Natural killer cell (primary cell): ENCODE results near the gene ERCC3. TPM values are rescaled to one million over a fixed set of nuclear protein-coding genes. Genes with fewer than 3 reads are reported as not detected.

ENCODE experiments used
- ATAC-seq, 3 donors: fragments of 150-1000 bp in 2 of 3; fragments of 200-7000 bp in 1 of 3; cut with Tn5 transposase; 1 replicate in 1 of 3; 2 replicates in 2 of 3; pipeline ENCODE4 v1.10.0; 2021; ENCODE audit warnings: mild to moderate bottlenecking in 2 of 3, moderate library complexity in 2 of 3
- DNase-seq, 2 donors: peaks; one replicate each; pipeline versions ENCODE4 v3.0.0 to v3.0.0-alpha.2; 2013 to 2021; ENCODE audit warnings: mixed read lengths in 1 of 2
- H3K27ac ChIP-seq: one replicate; pipeline ENCODE4 v1.5.1; 2013; ENCODE audit warnings: mild to moderate bottlenecking, low read length
- H3K27me3 ChIP-seq: one replicate; pipeline ENCODE4 v1.6.1; 2013; ENCODE audit warnings: low read length; ENCODE audit not compliant: control insufficient read depth, insufficient read depth
- H3K36me3 ChIP-seq: one replicate; pipeline ENCODE4 v1.6.1; 2013; ENCODE audit warnings: low read length; ENCODE audit not compliant: control insufficient read depth, insufficient read depth
- H3K4me1 ChIP-seq: one replicate; pipeline ENCODE4 v1.6.1; 2013; ENCODE audit warnings: low read length; ENCODE audit not compliant: control insufficient read depth, insufficient read depth
- H3K4me3 ChIP-seq: one replicate; pipeline ENCODE4 v1.5.1; 2013; ENCODE audit warnings: low read length
- H3K9me3 ChIP-seq: one replicate; pipeline ENCODE4 v1.6.1; 2013; ENCODE audit warnings: low read length; ENCODE audit not compliant: control insufficient read depth, insufficient read depth
- H3K27ac Mint-ChIP-seq, 2 donors: one replicate each; pipeline ENCODE4 v1.8.0; 2022; ENCODE audit warnings: mild to moderate bottlenecking in 2 of 2, mixed read lengths in 2 of 2, moderate library complexity in 1 of 2
- H3K27me3 Mint-ChIP-seq, 2 donors: one replicate each; pipeline ENCODE4 v1.8.0; 2022; ENCODE audit warnings: low read depth in 2 of 2, mixed read lengths in 2 of 2
- H3K36me3 Mint-ChIP-seq: one replicate; pipeline ENCODE4 v1.8.0; 2022; ENCODE audit warnings: mixed read lengths
- H3K4me1 Mint-ChIP-seq, 2 donors: one replicate each; pipeline ENCODE4 v1.8.0; 2022; ENCODE audit warnings: mixed read lengths in 2 of 2
- H3K4me3 Mint-ChIP-seq: one replicate; pipeline ENCODE4 v1.8.0; 2022; ENCODE audit warnings: mild to moderate bottlenecking, moderate library complexity, mixed read lengths
- H3K9me3 Mint-ChIP-seq, 2 donors: one replicate each; pipeline ENCODE4 v1.8.0; 2022; ENCODE audit warnings: mixed read lengths in 2 of 2
- WGBS: methylation state at CpG from one replicate; pipeline ENCODE4 v1.1.7; 2013; ENCODE audit warnings: missing lambda C conversion rate; ENCODE audit not compliant: insufficient coverage; 5-methylcytosine and 5-hydroxymethylcytosine counted together
- intact Hi-C: fragments of 100-400 bp; cut with micrococcal nuclease; formaldehyde crosslinking; loops from one replicate; pipeline ENCODE4 v1.14.2; 2022
- total RNA-seq, 4 donors: library from RNA; stranded (reverse); fragments of 120-200 nt in 1 of 4; gene quantifications; one replicate each; pipeline versions ENCODE4 v1.2.3 to v1.2.4, GENCODE V29; 2013 to 2022
- TF ChIP-seq, protein P1 (sequence below): fragments of 200-600 bp; IDR thresholded peaks from one replicate; pipeline ENCODE4 v1.8.0; 2022; ENCODE audit warnings: antibody characterized with exemption

Gene ERCC3
- total RNA-seq, 3 donors from 2014 or later (not counting 1 experiment from before 2014, with no cell fraction given): 56.3 to 70.0 (median 61.7) TPM

DNA sequence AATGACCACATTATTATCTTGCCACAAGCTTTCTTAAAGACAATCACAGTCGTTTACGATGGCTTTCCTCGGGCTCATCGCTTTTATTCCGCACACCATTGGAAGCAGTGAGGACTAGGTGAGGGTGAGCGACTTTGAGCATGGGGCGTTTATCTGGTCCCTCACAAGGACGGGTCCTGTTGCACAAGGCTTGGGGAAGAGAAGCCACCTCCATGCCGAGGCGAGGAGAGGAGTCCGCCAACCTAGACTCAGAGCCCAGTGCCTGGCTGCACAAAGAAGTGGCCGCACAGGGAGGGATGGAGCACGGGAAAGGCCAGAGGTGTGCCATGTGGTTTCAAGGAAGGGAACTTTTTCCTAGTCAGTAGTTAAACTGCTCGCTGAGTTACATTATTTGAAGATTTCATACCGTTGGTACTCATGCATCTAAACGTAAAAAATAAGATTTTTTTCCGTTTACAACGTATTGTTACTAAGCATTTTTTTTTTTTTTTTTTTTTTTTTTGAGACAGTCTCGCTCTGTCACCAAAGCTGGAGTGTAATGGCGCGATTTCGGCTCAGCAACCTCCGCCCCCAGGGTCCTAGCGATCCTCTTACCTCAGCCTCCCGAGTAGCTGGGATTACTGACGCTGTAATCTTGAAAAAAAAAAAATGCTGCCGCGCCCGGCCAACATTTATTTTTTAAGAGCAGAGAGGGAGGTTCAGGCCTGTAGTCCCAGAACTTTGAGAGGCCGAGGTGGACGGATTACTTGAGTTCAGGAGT, 73.0 kb downstream of the ERCC3 start:
- Mint-ChIP-seq H3K27me3 (peaks cover 59 to 67% of the 10 kb centered on the region in 2 donors), H3K9me3 (no peaks in the 10 kb centered on the region), H3K4me3 (peak overlapping the region; percentile 68), H3K4me1 (peaks cover 8 to 14% of the 10 kb centered on the region in 2 donors), H3K36me3 (peaks cover 8% of the 10 kb centered on the region), H3K27ac (no peak overlapping the region)
- WGBS: 29% methylated on average over 30 of the region's 31 CpGs
- ATAC-seq: no peak
- Histone ChIP-seq H3K9me3 (no peaks in the 10 kb centered on the region), H3K27me3 (peaks cover 32% of the 10 kb centered on the region), H3K36me3 (no peaks in the 10 kb centered on the region), H3K4me1 (peaks cover 18% of the 10 kb centered on the region), H3K4me3 (no peak overlapping the region), H3K27ac (no peak overlapping the region)
- TF ChIP-seq, protein P1, sequence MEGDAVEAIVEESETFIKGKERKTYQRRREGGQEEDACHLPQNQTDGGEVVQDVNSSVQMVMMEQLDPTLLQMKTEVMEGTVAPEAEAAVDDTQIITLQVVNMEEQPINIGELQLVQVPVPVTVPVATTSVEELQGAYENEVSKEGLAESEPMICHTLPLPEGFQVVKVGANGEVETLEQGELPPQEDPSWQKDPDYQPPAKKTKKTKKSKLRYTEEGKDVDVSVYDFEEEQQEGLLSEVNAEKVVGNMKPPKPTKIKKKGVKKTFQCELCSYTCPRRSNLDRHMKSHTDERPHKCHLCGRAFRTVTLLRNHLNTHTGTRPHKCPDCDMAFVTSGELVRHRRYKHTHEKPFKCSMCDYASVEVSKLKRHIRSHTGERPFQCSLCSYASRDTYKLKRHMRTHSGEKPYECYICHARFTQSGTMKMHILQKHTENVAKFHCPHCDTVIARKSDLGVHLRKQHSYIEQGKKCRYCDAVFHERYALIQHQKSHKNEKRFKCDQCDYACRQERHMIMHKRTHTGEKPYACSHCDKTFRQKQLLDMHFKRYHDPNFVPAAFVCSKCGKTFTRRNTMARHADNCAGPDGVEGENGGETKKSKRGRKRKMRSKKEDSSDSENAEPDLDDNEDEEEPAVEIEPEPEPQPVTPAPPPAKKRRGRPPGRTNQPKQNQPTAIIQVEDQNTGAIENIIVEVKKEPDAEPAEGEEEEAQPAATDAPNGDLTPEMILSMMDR: no peak
- intact Hi-C loops: no loop called here
- no peak for DNase-seq

- H3K27ac ChIP-seq: no peak within 1 kb of the TSS
- no peak for ATAC-seq
- Mint-ChIP-seq H3K4me1 (peaks cover 8 to 14% of the 10 kb centered on the region in 2 donors), H3K4me3 (peak within 1 kb of the TSS; percentile 68), H3K9me3 (no peaks in the 10 kb centered on the region), H3K36me3 (peaks cover 8% of the 10 kb centered on the region), H3K27me3 (peaks cover 58 to 64% of the 10 kb centered on the region in 2 donors), H3K27ac (no peak within 1 kb of the TSS)
- no peak within 1 kb of the TSS for H3K4me3 ChIP-seq
- peaks cover 32% of the 10 kb centered on the region for H3K27me3 ChIP-seq
- H3K36me3 ChIP-seq: no peaks in the 10 kb centered on the region
- under 1% methylated on average over 37 of the region's 43 CpGs for WGBS
- H3K4me1 ChIP-seq: peaks cover 18% of the 10 kb centered on the region
- no peaks in the 10 kb centered on the region for H3K9me3 ChIP-seq
- TF ChIP-seq, protein P1: no peak
- peak in 1 of 2 donors; percentile 17 for DNase-seq
- intact Hi-C loops: no loop called here
Observed at GRCh38 chr2:127220102-127220767, 73.7 kb downstream of the ERCC3 start, which contains the start of gene CYP27C1. Gene CYP27C1 (minus strand): TSS chr2:127220299. CDS start chr2:127220270, 29 bp downstream.

GRCh38 chr2:127219171-127220070, 74.5 kb downstream of the ERCC3 start:
- 2% methylated on average over 71 of the region's 71 CpGs for WGBS
- peaks cover 32% of the 10 kb centered on the region for H3K27me3 ChIP-seq
- H3K4me3 ChIP-seq: no peak overlapping the region

More at GRCh38 chr2:127219171-127220070, 74.5 kb downstream of the ERCC3 start:
- peaks cover 54 to 63% of the 10 kb centered on the region in 2 donors for H3K27me3 Mint-ChIP-seq
- H3K4me3 Mint-ChIP-seq: peak overlapping the region; percentile 13
- no peaks in the 10 kb centered on the region for H3K36me3 ChIP-seq
- H3K27ac ChIP-seq: no peak overlapping the region
- peaks cover 18% of the 10 kb centered on the region for H3K4me1 ChIP-seq
- H3K9me3 ChIP-seq: no peaks in the 10 kb centered on the region
- TF ChIP-seq, protein P1: no peak
- H3K36me3 Mint-ChIP-seq: peaks cover 8% of the 10 kb centered on the region
- ATAC-seq: no peak
- H3K9me3 Mint-ChIP-seq: no peaks in the 10 kb centered on the region
- peaks cover 8 to 14% of the 10 kb centered on the region in 2 donors for H3K4me1 Mint-ChIP-seq
- DNase-seq: no peak
- no peak overlapping the region for H3K27ac Mint-ChIP-seq
- intact Hi-C loops: no loop called here
